ENCODE data around the gene CSAD.

DNA sequence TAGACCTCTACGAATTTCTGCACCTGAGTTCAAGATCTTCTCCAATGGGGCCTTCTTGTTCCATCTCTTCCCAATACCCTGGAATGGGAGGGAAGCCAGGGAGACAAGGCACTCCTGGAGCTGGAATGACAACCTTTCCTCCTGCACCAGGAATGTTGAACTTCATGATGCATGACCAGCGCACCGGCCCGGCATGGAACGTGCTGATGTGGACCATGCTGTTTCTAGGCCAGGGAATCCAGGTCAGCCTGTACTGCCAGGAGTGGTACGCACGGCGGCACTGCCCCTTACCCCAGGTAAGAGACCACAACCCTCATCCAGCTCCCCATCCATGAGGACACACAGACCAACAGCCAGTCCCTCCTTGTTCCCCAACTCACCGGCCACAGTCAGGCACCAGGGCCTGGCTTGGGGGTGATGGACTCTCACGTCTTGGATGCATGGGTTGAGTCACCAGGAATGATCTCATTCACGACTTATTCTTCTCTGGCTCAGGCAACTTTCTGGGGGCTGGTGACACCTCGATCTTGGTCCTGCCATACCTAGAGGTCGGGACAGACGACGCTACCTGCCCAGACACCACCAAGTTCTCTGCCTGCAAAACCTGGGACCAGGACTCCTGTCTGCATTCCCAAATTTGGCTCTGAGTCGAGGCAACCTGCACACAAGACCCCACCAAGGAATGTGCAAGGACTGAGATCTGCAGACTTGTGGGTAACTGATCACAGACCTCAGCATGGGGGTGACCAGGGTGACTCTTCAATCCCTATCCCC, 57.0 kb downstream of the CSAD start:
- no peak for TF ChIP-seq CTCF (IDR thresholded peaks at IDR 0.05)
- no peak for TF ChIP-seq POLR2A (IDR thresholded peaks at IDR 0.05)
